GM13977 (cell line): ENCODE data around the gene COL6A2.

Experiments
- DNase-seq: peaks from one replicate; pipeline ENCODE4 v3.0.0; 2012; ENCODE audit warnings: low spot score
- CTCF ChIP-seq: IDR thresholded peaks from 2 replicates; pipeline ENCODE4 v1.5.1; 2012; ENCODE audit warnings: mild to moderate bottlenecking, control low read depth; ENCODE audit not compliant: insufficient read depth; ENCODE audit errors: extremely low read depth, missing control alignments
- in situ Hi-C: fragments of 300-500 bp; cut with MboI; formaldehyde crosslinking; loops from one replicate; pipeline ENCODE4 v1.12.0; 2022; ENCODE audit warnings: low sequenced_read_pairs, low pct_unique_long_range_greater_than_20kb, mixed read lengths, inconsistent platforms; ENCODE audit not compliant: unreplicated experiment

COL6A2 gene

GRCh38 chr21:46154955-46155513 is 57.1 kb downstream of the COL6A2 start:
- DNase-seq: no peak
- TF ChIP-seq CTCF: no peak

GRCh38 chr21:46155514-46156377 is 57.8 kb downstream of the COL6A2 start, which contains the start of gene FTCD:
Gene FTCD (minus strand): TSS chr21:46155579. CDS start chr21:46155523, 56 bp downstream.
- TF ChIP-seq CTCF: no peak

More at GRCh38 chr21:46154955-46155513, 57.1 kb downstream of the COL6A2 start:
- in situ Hi-C loops: no loop called here

GRCh38 chr21:46156378-46156645 is 58.4 kb downstream of the COL6A2 start:
- no peak for TF ChIP-seq CTCF
- in situ Hi-C loops: no loop called here
- no peak for DNase-seq

More at GRCh38 chr21:46155514-46156377, 57.8 kb downstream of the COL6A2 start, which contains the start of gene FTCD:
- in situ Hi-C loops: no loop called here
- DNase-seq: no peak

GRCh38 chr21:46156678-46157077 is 58.8 kb downstream of the COL6A2 start:
- in situ Hi-C loops: no loop called here
- no peak for TF ChIP-seq CTCF

GRCh38 chr21:46157396-46157986 is 59.6 kb downstream of the COL6A2 start:
- in situ Hi-C loops: no loop called here
- DNase-seq: no peak
- TF ChIP-seq CTCF: no peak

More at GRCh38 chr21:46156678-46157077, 58.8 kb downstream of the COL6A2 start:
- DNase-seq: no peak

- in situ Hi-C loops: no loop called here
- no peak for DNase-seq
- TF ChIP-seq CTCF: no peak
Observed at GRCh38 chr21:46157987-46158451, 60.1 kb downstream of the COL6A2 start.
